Subcutaneous abdominal adipose tissue (tissue), 5 donors: ENCODE results near the gene CADPS2.

Experiments
- H3K27ac ChIP-seq: one replicate; pipeline ENCODE4 v1.7.0; 2013; ENCODE audit warnings: low read depth, mild to moderate bottlenecking, inconsistent platforms, low read length, moderate library complexity
- H3K27me3 ChIP-seq, 5 donors: one replicate each; pipeline ENCODE4 v1.7.0; 2013; ENCODE audit warnings: low read length in 5 of 5, inconsistent platforms in 1 of 5; ENCODE audit not compliant: control insufficient read depth in 5 of 5, insufficient read depth in 4 of 5
- H3K36me3 ChIP-seq, 5 donors: one replicate each; pipeline ENCODE4 v1.7.0; 2013; ENCODE audit warnings: low read length in 5 of 5; ENCODE audit not compliant: control insufficient read depth in 5 of 5, insufficient read depth in 5 of 5
- H3K4me1 ChIP-seq, 5 donors: one replicate each; pipeline ENCODE4 v1.7.0; 2013; ENCODE audit warnings: low read length in 5 of 5, mild to moderate bottlenecking in 3 of 5, moderate library complexity in 1 of 5; ENCODE audit not compliant: control insufficient read depth in 5 of 5, insufficient read depth in 5 of 5
- H3K4me3 ChIP-seq, 5 donors: one replicate each; pipeline ENCODE4 v1.7.0; 2013; ENCODE audit warnings: low read length in 5 of 5, low read depth in 1 of 5
- H3K9ac ChIP-seq, 5 donors: one replicate each; pipeline ENCODE4 v1.7.0; 2013; ENCODE audit warnings: low read length in 5 of 5, mild to moderate bottlenecking in 4 of 5, moderate library complexity in 3 of 5
- H3K9me3 ChIP-seq, 5 donors: one replicate each; pipeline ENCODE4 v1.7.0; 2013; ENCODE audit warnings: low read length in 5 of 5; ENCODE audit not compliant: control insufficient read depth in 5 of 5
- donor health status: healthy.
- donor health status: healthy.
- donor health status: healthy.
- donor health status: healthy.
- donor health status: healthy.

Gene CADPS2

DNA sequence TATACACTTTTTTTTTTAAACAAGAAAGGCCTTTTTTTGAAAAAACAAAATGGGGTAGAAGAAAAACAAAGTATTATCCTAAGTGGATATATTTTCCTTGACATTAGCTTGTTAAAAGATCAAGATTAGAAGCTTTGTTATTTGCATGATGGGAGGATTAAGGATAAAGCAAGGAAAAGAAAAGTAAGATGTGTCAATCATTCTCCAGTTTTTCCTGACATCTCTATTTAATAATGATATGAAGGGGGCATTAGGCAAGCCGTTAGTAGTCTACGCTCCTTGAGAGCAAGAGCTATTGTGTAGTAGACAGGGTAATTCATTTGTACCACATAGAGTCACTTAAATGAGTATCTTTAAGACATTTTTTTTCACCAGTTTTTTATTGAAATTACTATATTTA lies 324.9 kb downstream of the CADPS2 start:
- Histone ChIP-seq H3K9me3 (no peaks in the 10 kb centered on the region), H3K4me1 (no peaks in the 10 kb centered on the region), H3K9ac (no peak overlapping the region), H3K27me3 (no peaks in the 10 kb centered on the region), H3K27ac (no peak overlapping the region), H3K4me3 (no peak overlapping the region), H3K36me3 (no peaks in the 10 kb centered on the region)

DNA sequence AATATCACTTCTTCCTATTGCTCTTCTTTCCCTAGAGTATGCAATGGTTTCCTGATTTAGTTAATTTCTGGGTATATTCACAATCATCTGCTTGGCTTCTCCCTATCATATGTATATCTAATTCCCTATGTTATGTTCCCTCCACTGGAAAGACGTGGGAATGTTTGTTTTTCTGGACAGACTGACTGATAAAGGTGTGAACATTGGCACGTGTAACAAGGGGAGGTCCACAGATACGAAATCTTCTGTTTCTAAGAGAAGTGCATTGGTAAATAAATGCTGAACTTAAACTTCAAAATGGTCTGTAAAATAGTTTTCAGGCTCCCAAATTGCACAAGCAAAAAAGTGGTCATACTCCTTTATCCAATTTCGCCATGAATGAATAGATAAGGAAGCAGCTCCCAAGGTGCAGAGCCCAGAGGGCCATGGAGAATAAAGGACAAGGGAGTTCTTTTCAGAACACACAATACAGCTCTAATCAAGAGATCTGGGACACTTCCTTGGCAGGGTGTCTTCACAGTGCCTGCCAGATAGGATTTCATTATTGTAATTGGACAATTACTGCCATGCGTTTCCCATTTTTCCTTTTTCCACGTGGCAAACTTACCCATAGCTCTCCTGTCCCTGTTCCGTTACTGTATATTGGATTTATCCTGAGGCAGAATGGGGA lies 329.3 kb downstream of the CADPS2 start:
- Histone ChIP-seq H3K4me1 (peaks cover 0 to 4% (median 0%) of the 10 kb centered on the region in 5 donors), H3K4me3 (no peak overlapping the region), H3K9me3 (no peaks in the 10 kb centered on the region), H3K27me3 (no peaks in the 10 kb centered on the region), H3K36me3 (no peaks in the 10 kb centered on the region), H3K9ac (no peak overlapping the region), H3K27ac (no peak overlapping the region)

DNA sequence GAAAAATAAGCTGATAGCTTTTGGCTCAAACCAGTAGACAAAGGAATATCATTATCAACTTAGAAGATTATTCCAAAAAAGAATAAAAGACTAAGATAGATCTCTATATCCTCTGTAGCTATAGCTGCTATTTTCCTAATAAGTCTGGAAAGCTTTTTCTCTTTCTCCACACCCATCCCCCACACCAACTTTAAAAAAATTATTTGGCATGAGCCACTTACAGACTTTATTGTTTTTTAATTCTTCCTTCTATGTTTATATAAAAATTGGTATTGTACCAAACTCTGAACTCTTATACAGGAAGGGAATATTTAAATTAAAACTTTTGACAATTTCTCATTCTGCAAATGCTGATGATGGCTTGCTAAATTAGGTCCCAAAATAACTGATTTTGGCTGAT lies 330.0 kb downstream of the CADPS2 start:
- no peaks in the 10 kb centered on the region for H3K27me3 ChIP-seq
- no peak overlapping the region for H3K9ac ChIP-seq
- no peaks in the 10 kb centered on the region for H3K9me3 ChIP-seq
- no peaks in the 10 kb centered on the region for H3K36me3 ChIP-seq
- no peak overlapping the region for H3K27ac ChIP-seq
- H3K4me3 ChIP-seq, result no peak overlapping the region
- H3K4me1 ChIP-seq, result peaks cover 0 to 4% (median 0%) of the 10 kb centered on the region in 5 donors

DNA sequence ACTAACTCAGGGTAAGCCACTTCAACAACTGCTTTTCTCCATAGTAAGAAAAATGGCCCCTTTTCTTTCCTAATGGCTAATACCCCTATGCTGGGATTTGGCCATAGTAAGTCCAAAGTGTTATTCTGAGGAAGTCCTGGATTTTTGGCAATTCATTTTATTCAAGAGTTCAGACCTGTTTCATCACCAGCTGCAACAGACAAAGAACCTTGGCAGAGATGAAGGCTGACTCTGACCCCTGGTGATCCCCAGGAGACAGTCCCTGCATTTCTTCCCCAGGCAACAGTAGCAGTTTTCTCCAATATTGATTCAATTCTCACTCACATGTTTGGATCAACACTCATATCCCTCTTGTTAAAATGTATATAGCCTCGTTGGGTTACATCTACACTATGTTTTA lies 332.5 kb downstream of the CADPS2 start:
- Histone ChIP-seq H3K9ac (no peak overlapping the region), H3K36me3 (no peaks in the 10 kb centered on the region), H3K27ac (no peak overlapping the region), H3K4me1 (peaks cover 0 to 4% (median 0%) of the 10 kb centered on the region in 5 donors), H3K27me3 (no peaks in the 10 kb centered on the region), H3K4me3 (no peak overlapping the region), H3K9me3 (no peaks in the 10 kb centered on the region)

DNA sequence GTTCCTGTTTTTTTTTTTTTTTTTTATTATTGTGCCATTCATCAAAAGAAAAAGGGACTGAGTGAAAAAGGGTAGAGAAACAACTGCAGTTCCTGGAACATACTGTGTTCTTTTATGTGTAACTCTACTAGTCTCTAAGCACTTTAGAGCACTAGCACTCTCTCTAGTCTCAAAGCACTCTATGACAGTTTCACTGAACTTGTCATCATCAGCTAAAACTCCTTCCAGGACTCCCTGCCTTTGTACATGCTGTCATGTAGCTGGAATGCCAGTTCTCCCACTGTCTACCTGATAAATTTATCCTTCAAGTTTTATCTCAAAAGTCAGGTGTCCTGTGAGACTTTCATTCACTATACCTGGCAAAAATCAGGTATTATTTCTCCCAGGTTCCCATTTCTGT lies 333.5 kb downstream of the CADPS2 start:
- no peak overlapping the region for H3K9ac ChIP-seq
- peaks cover 0 to 4% (median 0%) of the 10 kb centered on the region in 5 donors for H3K4me1 ChIP-seq
- no peaks in the 10 kb centered on the region for H3K36me3 ChIP-seq
- no peaks in the 10 kb centered on the region for H3K27me3 ChIP-seq
- H3K9me3 ChIP-seq, result no peaks in the 10 kb centered on the region
- no peak overlapping the region for H3K4me3 ChIP-seq
- no peak overlapping the region for H3K27ac ChIP-seq

DNA sequence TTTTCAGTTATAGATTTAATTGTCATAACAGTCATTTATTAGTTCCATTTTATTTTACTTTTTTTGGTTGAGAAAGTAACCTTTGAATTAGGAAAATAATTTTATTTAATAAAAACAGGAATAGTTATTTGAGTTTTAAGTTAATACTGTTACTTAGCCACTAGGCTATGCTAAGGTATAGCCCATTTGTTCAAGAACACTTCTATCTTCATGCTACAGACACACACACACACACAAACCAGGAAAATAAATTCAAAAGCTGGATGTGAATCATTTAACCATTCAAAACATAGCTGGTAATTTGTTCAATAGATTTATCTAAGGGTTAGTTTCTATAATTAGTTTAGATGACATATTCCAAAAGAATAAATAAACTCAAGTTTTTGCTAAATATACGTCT lies 335.7 kb downstream of the CADPS2 start:
- Histone ChIP-seq H3K27ac (no peak overlapping the region), H3K9ac (no peak overlapping the region), H3K9me3 (no peaks in the 10 kb centered on the region), H3K27me3 (no peaks in the 10 kb centered on the region), H3K4me1 (peaks cover 0 to 4% (median 0%) of the 10 kb centered on the region in 5 donors), H3K4me3 (no peak overlapping the region), H3K36me3 (no peaks in the 10 kb centered on the region)

DNA sequence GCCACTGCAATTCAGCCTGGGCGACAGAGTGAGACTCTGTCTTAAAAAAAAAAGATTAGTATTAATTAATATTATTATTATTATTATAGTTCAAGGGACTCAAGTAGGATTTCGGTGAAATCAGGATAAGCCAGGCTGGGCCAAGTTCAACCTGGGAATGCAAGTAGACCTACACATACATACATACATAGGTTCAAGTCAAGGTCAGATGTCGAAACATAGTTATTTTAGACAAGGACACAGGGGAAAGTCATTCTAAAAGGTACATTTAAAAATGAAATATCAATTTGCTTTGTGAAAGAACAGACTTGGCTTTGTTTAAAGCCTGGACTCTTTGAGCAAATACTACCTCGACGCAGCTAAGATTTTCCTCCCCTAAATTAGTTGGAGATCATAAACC lies 336.7 kb downstream of the CADPS2 start:
- Histone ChIP-seq H3K27me3 (no peaks in the 10 kb centered on the region), H3K36me3 (no peaks in the 10 kb centered on the region), H3K27ac (no peak overlapping the region), H3K9ac (no peak overlapping the region), H3K4me1 (peaks cover 0 to 4% (median 0%) of the 10 kb centered on the region in 5 donors), H3K9me3 (no peaks in the 10 kb centered on the region), H3K4me3 (no peak overlapping the region)

DNA sequence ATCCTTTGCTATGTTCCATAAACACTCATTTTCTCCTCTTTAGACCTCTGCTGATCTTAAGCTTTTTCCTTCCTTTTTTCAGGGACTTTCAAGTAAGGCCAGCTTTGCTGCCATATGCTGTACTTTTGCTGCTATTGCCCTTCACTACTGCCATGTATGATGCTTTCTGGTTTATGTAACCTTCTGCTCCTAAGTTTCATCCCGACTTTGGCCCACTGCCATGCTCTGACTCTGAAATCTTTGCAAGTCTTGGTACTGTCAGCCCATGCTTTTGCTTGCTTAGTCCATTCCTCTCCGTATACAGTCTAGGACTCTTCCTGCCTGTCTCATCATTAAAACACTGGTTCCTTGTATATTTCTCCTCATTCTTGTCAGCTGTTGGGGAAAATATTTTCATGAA lies 339.8 kb downstream of the CADPS2 start:
- H3K27me3 ChIP-seq, result no peaks in the 10 kb centered on the region
- no peaks in the 10 kb centered on the region for H3K9me3 ChIP-seq
- no peaks in the 10 kb centered on the region for H3K4me1 ChIP-seq
- H3K4me3 ChIP-seq, result no peak overlapping the region
- H3K36me3 ChIP-seq, result no peaks in the 10 kb centered on the region
- no peak overlapping the region for H3K27ac ChIP-seq
- no peak overlapping the region for H3K9ac ChIP-seq

DNA sequence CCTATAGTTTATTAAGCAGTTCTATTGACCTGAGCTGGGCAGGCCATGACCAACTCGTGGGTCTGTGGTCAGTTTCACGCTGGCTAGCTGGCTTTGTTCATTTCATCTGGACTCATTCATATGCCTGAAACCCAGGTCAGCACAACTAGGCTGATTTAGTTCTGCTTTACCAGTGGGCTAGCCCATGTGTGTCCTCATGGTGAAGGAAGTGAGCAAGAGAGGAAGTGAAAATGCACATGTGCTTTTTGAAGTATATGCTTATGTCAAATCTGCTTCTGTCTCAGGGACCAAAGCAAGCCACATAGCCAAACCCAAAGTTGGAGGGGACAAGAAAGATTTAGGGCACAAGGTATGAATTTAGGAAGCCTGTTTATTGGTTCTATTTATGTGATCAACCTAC lies 341.8 kb downstream of the CADPS2 start:
- Histone ChIP-seq H3K9ac (no peak overlapping the region), H3K27me3 (no peaks in the 10 kb centered on the region), H3K4me1 (no peaks in the 10 kb centered on the region), H3K4me3 (no peak overlapping the region), H3K27ac (no peak overlapping the region), H3K9me3 (no peaks in the 10 kb centered on the region), H3K36me3 (no peaks in the 10 kb centered on the region)

DNA sequence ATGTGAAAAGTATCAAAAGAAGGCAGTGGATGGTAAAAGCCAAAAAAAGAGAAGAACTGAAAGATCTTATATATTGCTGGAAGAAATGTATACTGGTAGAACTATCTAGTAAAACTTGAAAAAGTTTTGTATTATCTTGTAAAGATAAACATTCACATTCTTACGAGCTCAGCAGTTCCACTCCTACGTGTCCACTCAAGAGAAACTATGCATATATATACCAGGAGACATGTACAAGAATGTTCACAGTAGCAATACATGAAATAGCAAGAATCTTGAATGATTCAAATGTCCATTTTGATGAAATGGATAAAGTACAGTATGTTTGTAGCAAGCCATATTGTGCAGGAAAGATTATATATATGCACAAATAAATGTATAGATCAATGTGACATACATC lies 342.4 kb downstream of the CADPS2 start:
- Histone ChIP-seq H3K9me3 (no peaks in the 10 kb centered on the region), H3K4me1 (no peaks in the 10 kb centered on the region), H3K36me3 (no peaks in the 10 kb centered on the region), H3K27ac (no peak overlapping the region), H3K9ac (no peak overlapping the region), H3K27me3 (no peaks in the 10 kb centered on the region), H3K4me3 (no peak overlapping the region)

DNA sequence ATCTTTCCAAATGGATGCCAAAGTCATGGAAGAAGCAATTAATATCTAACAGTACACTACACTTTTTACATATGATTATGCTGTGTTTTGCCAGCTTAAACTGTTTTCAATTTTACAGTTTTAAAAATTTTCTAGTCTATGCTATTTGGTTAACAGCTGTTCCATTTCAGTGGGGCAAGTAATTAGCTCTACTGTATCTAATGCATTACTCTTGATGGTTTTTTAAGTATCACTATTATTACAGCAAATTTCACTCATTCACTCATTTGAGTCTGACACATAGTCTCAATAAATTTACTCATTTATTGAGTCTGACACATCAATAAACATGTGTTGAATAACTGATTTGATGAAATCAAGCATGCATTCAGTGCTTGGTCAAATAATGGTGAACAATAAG lies 343.1 kb downstream of the CADPS2 start:
- H3K4me1 ChIP-seq, result no peaks in the 10 kb centered on the region
- no peaks in the 10 kb centered on the region for H3K27me3 ChIP-seq

More for the DNA sequence above, 343.1 kb downstream of the CADPS2 start:
- H3K9me3 ChIP-seq, result no peaks in the 10 kb centered on the region
- H3K27ac ChIP-seq, result no peak overlapping the region
- H3K9ac ChIP-seq, result no peak overlapping the region
- no peaks in the 10 kb centered on the region for H3K36me3 ChIP-seq
- H3K4me3 ChIP-seq, result no peak overlapping the region
